Subcutaneous abdominal adipose tissue (tissue), 5 donors: Measurements from ENCODE around the gene RPL14.
"Not testable (repeated sequence)": the region's sequence is repeated elsewhere in the genome, so short reads cannot be mapped to it uniquely, and the experiment has no call there.

Experiments used
- H3K27ac ChIP-seq: one replicate; pipeline ENCODE4 v1.7.0; 2013; ENCODE audit warnings: low read depth, mild to moderate bottlenecking, inconsistent platforms, low read length, moderate library complexity
- H3K27me3 ChIP-seq, 5 donors: one replicate each; pipeline ENCODE4 v1.7.0; 2013; ENCODE audit warnings: low read length in 5 of 5, inconsistent platforms in 1 of 5; ENCODE audit not compliant: control insufficient read depth in 5 of 5, insufficient read depth in 4 of 5
- H3K36me3 ChIP-seq, 5 donors: one replicate each; pipeline ENCODE4 v1.7.0; 2013; ENCODE audit warnings: low read length in 5 of 5; ENCODE audit not compliant: control insufficient read depth in 5 of 5, insufficient read depth in 5 of 5
- H3K4me1 ChIP-seq, 5 donors: one replicate each; pipeline ENCODE4 v1.7.0; 2013; ENCODE audit warnings: low read length in 5 of 5, mild to moderate bottlenecking in 3 of 5, moderate library complexity in 1 of 5; ENCODE audit not compliant: control insufficient read depth in 5 of 5, insufficient read depth in 5 of 5
- H3K4me3 ChIP-seq, 5 donors: one replicate each; pipeline ENCODE4 v1.7.0; 2013; ENCODE audit warnings: low read length in 5 of 5, low read depth in 1 of 5
- H3K9ac ChIP-seq, 5 donors: one replicate each; pipeline ENCODE4 v1.7.0; 2013; ENCODE audit warnings: low read length in 5 of 5, mild to moderate bottlenecking in 4 of 5, moderate library complexity in 3 of 5
- H3K9me3 ChIP-seq, 5 donors: one replicate each; pipeline ENCODE4 v1.7.0; 2013; ENCODE audit warnings: low read length in 5 of 5; ENCODE audit not compliant: control insufficient read depth in 5 of 5
- donor health status: healthy.
- donor health status: healthy.
- donor health status: healthy.
- donor health status: healthy.
- donor health status: healthy.

RPL14 gene

DNA sequence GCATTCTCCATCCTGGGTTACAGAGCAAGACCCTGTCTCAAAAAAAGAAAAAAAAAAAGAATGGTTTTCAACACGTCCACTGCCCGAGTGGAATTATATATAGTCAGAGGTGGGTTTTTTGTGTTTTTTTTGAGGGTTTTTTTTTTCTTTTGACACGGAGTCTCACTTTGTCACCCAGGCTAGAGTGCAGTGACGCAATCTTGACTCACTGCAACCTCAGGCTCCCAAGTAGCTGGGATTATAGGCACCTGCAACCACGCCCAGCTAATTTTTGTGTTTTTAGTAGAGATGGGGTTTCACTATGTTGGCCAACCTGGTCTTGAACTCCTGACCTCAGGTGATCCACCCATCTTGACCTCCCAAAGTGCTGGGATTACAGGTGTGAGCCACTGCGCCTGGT lies 3.3 kb downstream of the RPL14 start:
- Histone ChIP-seq H3K4me1 (peaks cover 0 to 22% (median 19%) of the 10 kb centered on the region in 5 donors), H3K36me3 (peaks cover 21 to 66% (median 60%) of the 10 kb centered on the region in 5 donors)
- not testable (repeated sequence) for H3K27ac ChIP-seq, H3K9me3 ChIP-seq, H3K4me3 ChIP-seq, H3K9ac ChIP-seq, H3K27me3 ChIP-seq

GRCh38 chr3:40461161-40461560 lies 4.0 kb downstream of the RPL14 start:
- peaks cover 0 to 20% (median 19%) of the 10 kb centered on the region in 5 donors for H3K4me1 ChIP-seq
- no peak overlapping the region for H3K9ac ChIP-seq
- no peaks in the 10 kb centered on the region for H3K9me3 ChIP-seq
- H3K27ac ChIP-seq = no peak overlapping the region
- no peaks in the 10 kb centered on the region for H3K27me3 ChIP-seq
- H3K36me3 ChIP-seq = peaks cover 21 to 67% (median 62%) of the 10 kb centered on the region in 5 donors
- no peak overlapping the region for H3K4me3 ChIP-seq

GRCh38 chr3:40462838-40463237 lies 5.7 kb downstream of the RPL14 start:
- H3K27ac ChIP-seq, H3K9ac ChIP-seq, H3K27me3 ChIP-seq, H3K4me3 ChIP-seq, H3K9me3 ChIP-seq: not testable (repeated sequence)
- Histone ChIP-seq H3K4me1 (peaks cover 0 to 14% (median 9%) of the 10 kb centered on the region in 5 donors), H3K36me3 (peaks cover 26 to 72% (median 63%) of the 10 kb centered on the region in 5 donors)

DNA sequence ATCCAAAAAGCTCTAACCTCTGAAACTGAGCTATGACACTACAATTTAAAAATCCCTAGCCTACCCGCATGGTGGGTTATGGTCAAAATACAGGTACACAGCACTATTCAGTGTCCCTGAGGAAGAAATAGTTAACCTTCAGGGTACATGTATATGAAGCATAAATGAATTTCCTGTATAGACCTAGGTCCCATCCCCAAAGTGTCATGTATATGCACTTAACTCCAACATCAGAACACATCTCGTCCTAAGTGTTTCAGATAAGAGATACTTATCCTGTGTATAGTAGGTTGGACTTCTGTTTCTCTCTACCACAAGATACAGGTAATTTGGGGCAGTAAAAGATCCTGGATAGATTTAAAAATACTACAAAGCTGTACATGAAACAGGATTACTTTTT lies 6.4 kb downstream of the RPL14 start:
- Histone ChIP-seq H3K27me3 (no peaks in the 10 kb centered on the region), H3K9me3 (no peaks in the 10 kb centered on the region), H3K9ac (no peak overlapping the region), H3K36me3 (peaks cover 26 to 68% (median 58%) of the 10 kb centered on the region in 5 donors), H3K4me3 (no peak overlapping the region), H3K27ac (no peak overlapping the region), H3K4me1 (peaks cover 0 to 6% (median 2%) of the 10 kb centered on the region in 5 donors)

DNA sequence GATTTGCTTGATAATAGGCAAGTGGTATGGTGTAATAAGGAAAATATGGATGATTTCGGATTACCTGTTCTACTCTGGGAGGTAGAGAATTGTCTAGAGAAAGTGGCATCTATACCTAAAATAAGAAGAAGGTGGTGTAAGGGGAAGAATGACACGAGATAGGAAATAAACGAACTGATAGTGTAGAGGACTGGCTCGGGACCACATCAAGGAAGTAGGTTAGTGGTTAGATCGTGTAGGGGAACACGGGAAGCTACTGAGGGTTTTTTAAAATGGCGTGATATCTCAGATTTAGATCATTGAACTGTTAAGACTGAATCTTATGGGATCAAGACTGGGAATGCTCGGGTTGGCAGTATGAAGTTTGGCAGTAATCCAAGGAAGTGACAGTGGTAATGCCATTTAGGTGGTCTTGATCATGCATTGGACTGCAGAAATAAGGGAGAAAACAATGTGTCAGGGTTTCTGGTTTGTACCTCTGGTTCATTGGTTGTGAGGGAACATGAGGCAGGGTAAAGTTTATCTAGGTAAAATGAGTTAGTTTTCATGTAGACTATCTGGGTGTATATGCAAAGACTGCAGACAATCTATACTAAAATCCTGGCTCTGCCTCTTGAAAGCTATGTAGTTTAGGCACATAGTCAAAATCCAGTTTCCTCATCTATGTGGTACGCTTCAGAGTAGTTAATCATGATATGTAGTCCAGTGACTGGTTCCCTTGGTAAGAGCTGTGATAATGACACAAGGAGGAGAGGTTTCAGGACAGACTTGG lies 7.4 kb downstream of the RPL14 start:
- Histone ChIP-seq H3K4me1 (no peaks in the 10 kb centered on the region), H3K9ac (no peak overlapping the region), H3K9me3 (no peaks in the 10 kb centered on the region), H3K27ac (no peak overlapping the region), H3K36me3 (peaks cover 22 to 62% (median 50%) of the 10 kb centered on the region in 5 donors), H3K27me3 (no peaks in the 10 kb centered on the region), H3K4me3 (no peak overlapping the region)

- Histone ChIP-seq H3K36me3 (peaks cover 22 to 58% (median 46%) of the 10 kb centered on the region in 5 donors), H3K9me3 (no peaks in the 10 kb centered on the region), H3K9ac (no peak overlapping the region), H3K4me1 (no peaks in the 10 kb centered on the region), H3K4me3 (no peak overlapping the region), H3K27ac (no peak overlapping the region), H3K27me3 (no peaks in the 10 kb centered on the region)
Measured at GRCh38 chr3:40465111-40465407, 7.9 kb downstream of the RPL14 start.

- no peaks in the 10 kb centered on the region for H3K4me1 ChIP-seq
- H3K27ac ChIP-seq = no peak overlapping the region
- no peak overlapping the region for H3K9ac ChIP-seq
- H3K9me3 ChIP-seq = no peaks in the 10 kb centered on the region
- H3K4me3 ChIP-seq = no peak overlapping the region
- H3K36me3 ChIP-seq = peaks cover 22 to 54% (median 42%) of the 10 kb centered on the region in 5 donors
- no peaks in the 10 kb centered on the region for H3K27me3 ChIP-seq
Measured at GRCh38 chr3:40465456-40465855, 8.3 kb downstream of the RPL14 start.

- no peak overlapping the region for H3K9ac ChIP-seq
- no peak overlapping the region for H3K27ac ChIP-seq
- peaks cover 16 to 29% (median 25%) of the 10 kb centered on the region in 5 donors for H3K36me3 ChIP-seq
- no peaks in the 10 kb centered on the region for H3K27me3 ChIP-seq
- no peak overlapping the region for H3K4me3 ChIP-seq
- no peaks in the 10 kb centered on the region for H3K9me3 ChIP-seq
- H3K4me1 ChIP-seq = no peaks in the 10 kb centered on the region
Measured at GRCh38 chr3:40468018-40468417, 10.9 kb downstream of the RPL14 start.

GRCh38 chr3:40470701-40471100 lies 13.6 kb downstream of the RPL14 start:
- H3K27ac ChIP-seq = no peak overlapping the region
- no peak overlapping the region for H3K9ac ChIP-seq
- no peak overlapping the region for H3K4me3 ChIP-seq
- no peaks in the 10 kb centered on the region for H3K9me3 ChIP-seq
- no peaks in the 10 kb centered on the region for H3K27me3 ChIP-seq
- H3K4me1 ChIP-seq = no peaks in the 10 kb centered on the region
- peaks cover 0 to 5% (median 4%) of the 10 kb centered on the region in 5 donors for H3K36me3 ChIP-seq

DNA sequence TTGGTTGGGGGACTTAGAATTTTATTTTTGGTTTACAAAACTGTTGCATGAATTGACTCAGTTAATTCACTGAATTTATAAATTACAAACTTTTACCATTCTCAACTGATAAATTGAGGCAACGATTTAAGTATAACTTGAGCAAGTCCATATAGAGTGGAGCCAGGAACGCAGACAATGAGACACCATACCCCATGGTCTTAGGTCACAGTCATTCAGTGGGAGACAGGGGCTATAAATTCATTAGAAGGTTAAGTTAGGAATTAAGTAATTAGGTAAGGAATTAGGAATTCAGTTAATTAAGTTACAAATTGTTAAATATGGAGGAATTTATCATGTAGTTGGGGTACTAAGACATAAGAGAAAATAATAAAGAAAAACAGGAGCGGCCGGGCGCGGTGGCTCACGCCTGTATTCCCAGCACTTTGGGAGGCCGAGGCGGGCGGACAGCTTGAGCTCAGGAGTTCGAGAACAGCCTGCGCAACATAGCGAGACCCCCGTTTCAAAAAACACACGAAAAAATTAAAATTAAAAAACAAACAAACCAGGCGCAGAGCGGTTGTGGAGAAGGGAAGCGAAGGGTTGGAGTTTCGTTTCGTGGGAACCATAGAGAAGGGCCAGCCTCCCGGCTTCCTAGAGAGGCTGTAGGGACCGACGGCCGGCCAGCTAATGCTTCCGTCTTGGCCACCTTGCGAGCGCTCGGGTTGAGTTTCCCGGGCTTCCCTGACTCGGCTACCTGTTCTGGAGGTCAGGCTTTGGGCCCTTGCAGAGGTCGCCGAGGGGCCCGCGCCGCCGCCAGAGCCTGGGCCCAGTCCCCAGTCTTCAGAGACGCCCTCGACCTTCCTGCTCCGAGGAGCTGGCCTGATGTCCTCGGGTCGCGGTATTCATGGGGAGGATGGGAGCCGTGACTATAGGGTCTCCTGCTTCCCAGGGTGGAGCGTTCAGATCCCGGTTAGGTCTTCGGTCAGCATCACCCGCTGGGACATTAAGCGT lies 19.6 kb downstream of the RPL14 start, which contains the start of gene ZNF619:
TSS of gene ZNF619 (plus strand) at position 645 of the 993 bp plus-strand sequence. CDS start 858 bp downstream, outside the sequence.
- H3K27ac ChIP-seq = peak within 1 kb of the TSS; percentile 77
- H3K27me3 ChIP-seq = no peaks in the 10 kb centered on the region
- H3K9ac ChIP-seq = peak within 1 kb of the TSS; percentile 88 to 99 (median 92)
- H3K4me3 ChIP-seq = peak within 1 kb of the TSS; percentile 92 to 96 (median 95)
- peaks cover 3 to 11% (median 9%) of the 10 kb centered on the region in 5 donors for H3K4me1 ChIP-seq
- peaks cover 6 to 24% (median 13%) of the 10 kb centered on the region in 5 donors for H3K36me3 ChIP-seq
- H3K9me3 ChIP-seq = no peaks in the 10 kb centered on the region
